Pancreas (tissue), 10 donors: ENCODE data around the gene HSPA4L. TPM values are rescaled to one million over a fixed set of nuclear protein-coding genes. Genes with fewer than 3 reads are reported as not detected.

ENCODE experiments used
- ATAC-seq, 4 donors: fragments of 200-7000 bp; cut with Tn5 transposase; one replicate each; pipeline versions ENCODE4 v1.8.0 to v1.9.1; 2020; ENCODE audit warnings: mild to moderate bottlenecking in 4 of 4, moderate library complexity in 4 of 4
- DNase-seq, 6 donors: peaks; one replicate each; pipeline ENCODE4 v3.0.0-alpha.2; 2020
- FAIRE-seq: peaks from 2 replicates; lab custom pipeline; 2012; peaks lifted over from hg19 to GRCh38; lab: Jason Lieb, UNC
- H3K27ac ChIP-seq, 4 donors: fragments of 200-600 bp; sonication (generic); 1 replicate in 3 of 4; 2 replicates in 1 of 4; pipeline versions ENCODE4 v1.5.0 to v1.8.0; 2020
- H3K27me3 ChIP-seq, 4 donors: fragments of 200-600 bp; one replicate each; pipeline ENCODE4 v1.8.0; 2021
- H3K36me3 ChIP-seq, 3 donors: fragments of 200-600 bp; sonication (generic) in 1 of 3; one replicate each; pipeline versions ENCODE4 v1.5.0 to v1.8.0; 2020 to 2021
- H3K4me1 ChIP-seq, 3 donors: fragments of 200-600 bp; one replicate each; pipeline ENCODE4 v1.8.0; 2021
- H3K4me3 ChIP-seq, 4 donors: fragments of 200-600 bp; sonication (generic) in 2 of 4; one replicate each; pipeline versions ENCODE4 v1.5.0 to v1.8.0; 2020 to 2021
- H3K9me3 ChIP-seq, 4 donors: fragments of 200-600 bp; one replicate each; pipeline ENCODE4 v1.8.0; 2021
- WGBS, 2 donors: extraction: QIAGEN DNeasy Blood & Tissue Kit; methylation state at CpG; one replicate each; pipeline ENCODE4 v1.1.7; 2013; 5-methylcytosine and 5-hydroxymethylcytosine counted together
- intact Hi-C, 3 donors: fragments of 100-400 bp; cut with DNase I; formaldehyde crosslinking; loops; one replicate each; pipeline versions ENCODE4 v1.11.1 to v1.14.2; 2022
- polyA plus RNA-seq, 2 donors: library from polyadenylated mRNA; stranded (reverse); fragments of 200-250 nt; gene quantifications; one replicate each; pipeline ENCODE4 v1.2.3, GENCODE V29; 2013
- total RNA-seq, 6 donors: library from RNA; stranded (reverse); fragmentation: NEBNext Ultra II Directional in 4 of 6; extraction: Animal tissue kit (Norgen Biotek cat#: 25700) in 4 of 6; gene quantifications; one replicate each; pipeline versions ENCODE4 v1.2.1 to v1.2.4, GENCODE V29; 2021 to 2023
- TF ChIP-seq, protein P1 (sequence below), 4 donors: fragments of 200-600 bp; sonication (generic) in 3 of 4; IDR thresholded peaks; one replicate each; pipeline versions ENCODE4 v1.5.0 to v1.8.0; 2021; ENCODE audit warnings: antibody characterized with exemption in 4 of 4
- donor health status: healthy with polysubstance abuse.
- donor health status: DM: no; HTN: no; CAD: no; lungs with moderate emphysema.
- donor health status: DM: no; HTN: no; CAD: no.
- donor health status: control.
- donor health status: control.
- donor health status: Bipolar disorder and iron deficiency.
- donor health status: DM: yes; HTN: yes; CAD: no.
- donor health status: DM: no; HTN: no; CAD: no.
- donor health status: DM: no; HTN: no; CAD: no.
- donor health status: DM: yes; HTN: yes; CAD: no.

HSPA4L gene
- total and polyA plus RNA-seq, 8 donors = 1.2 to 7.1 (median 5.4) TPM

DNA sequence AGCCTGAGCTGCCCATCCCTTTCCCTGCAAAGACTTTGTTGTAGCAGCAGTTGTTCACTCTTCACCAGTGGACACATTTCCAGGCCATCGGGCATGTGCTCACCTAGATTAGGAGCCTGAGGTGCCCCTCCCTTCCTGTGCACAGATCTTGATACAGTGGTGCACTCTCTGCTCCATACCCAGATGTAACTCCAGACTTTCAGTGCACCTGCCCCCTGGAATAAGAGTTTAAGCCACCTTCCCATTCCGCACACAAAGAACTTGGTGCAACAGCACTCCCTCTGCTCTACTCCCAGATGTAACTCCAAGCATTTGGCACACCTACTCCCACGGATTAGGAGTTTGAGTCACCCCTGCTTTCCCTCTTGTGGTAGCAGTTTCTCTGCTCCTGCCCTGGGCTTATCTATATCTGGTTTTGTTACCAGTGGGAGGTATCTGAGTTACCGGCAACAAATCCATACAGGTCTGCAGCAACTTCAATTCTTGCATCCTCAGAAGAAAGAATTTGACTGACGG lies 62.5 kb downstream of the HSPA4L start:
- DNase-seq (no peak), ATAC-seq (peak in 1 of 4 donors; percentile 18), FAIRE-seq (no peak)
- Histone ChIP-seq H3K9me3 (peaks cover 0 to 7% (median 0%) of the 10 kb centered on the region in 4 donors), H3K27ac (no peak overlapping the region), H3K27me3 (no peaks in the 10 kb centered on the region), H3K4me1 (no peaks in the 10 kb centered on the region), H3K36me3 (no peaks in the 10 kb centered on the region), H3K4me3 (no peak overlapping the region)
- intact Hi-C loops = no loop called here
- WGBS, 2 donors = 78 to 86% methylated on average over 5 of the region's 5 CpGs
- TF ChIP-seq, protein P1, sequence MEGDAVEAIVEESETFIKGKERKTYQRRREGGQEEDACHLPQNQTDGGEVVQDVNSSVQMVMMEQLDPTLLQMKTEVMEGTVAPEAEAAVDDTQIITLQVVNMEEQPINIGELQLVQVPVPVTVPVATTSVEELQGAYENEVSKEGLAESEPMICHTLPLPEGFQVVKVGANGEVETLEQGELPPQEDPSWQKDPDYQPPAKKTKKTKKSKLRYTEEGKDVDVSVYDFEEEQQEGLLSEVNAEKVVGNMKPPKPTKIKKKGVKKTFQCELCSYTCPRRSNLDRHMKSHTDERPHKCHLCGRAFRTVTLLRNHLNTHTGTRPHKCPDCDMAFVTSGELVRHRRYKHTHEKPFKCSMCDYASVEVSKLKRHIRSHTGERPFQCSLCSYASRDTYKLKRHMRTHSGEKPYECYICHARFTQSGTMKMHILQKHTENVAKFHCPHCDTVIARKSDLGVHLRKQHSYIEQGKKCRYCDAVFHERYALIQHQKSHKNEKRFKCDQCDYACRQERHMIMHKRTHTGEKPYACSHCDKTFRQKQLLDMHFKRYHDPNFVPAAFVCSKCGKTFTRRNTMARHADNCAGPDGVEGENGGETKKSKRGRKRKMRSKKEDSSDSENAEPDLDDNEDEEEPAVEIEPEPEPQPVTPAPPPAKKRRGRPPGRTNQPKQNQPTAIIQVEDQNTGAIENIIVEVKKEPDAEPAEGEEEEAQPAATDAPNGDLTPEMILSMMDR (IDR thresholded peaks at IDR 0.05) = no peak

DNA sequence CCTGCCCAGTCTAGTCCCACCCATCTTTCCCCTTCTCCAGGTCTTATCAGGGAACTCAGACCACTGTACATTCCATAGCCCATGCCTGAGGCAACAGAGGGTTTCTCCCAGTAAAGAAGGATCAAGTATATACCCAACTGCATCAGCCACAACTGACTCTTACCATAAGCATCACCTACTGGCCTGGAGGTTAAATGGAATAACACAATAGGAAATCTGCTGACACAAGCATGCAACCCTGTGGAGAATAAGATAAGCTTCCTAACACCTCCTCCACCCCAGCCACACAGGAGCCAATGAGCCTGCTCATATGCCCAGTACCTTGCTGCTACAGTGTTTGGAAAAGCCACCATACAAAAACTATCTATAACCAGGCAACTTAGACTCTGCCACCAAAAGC lies 63.9 kb downstream of the HSPA4L start:
- H3K27me3 ChIP-seq = no peaks in the 10 kb centered on the region
- TF ChIP-seq, protein P1 (IDR thresholded peaks at IDR 0.05) = no peak
- ATAC-seq (no peak), FAIRE-seq (no peak), DNase-seq (no peak)
- H3K9me3 ChIP-seq = peaks cover 0 to 7% (median 0%) of the 10 kb centered on the region in 4 donors
- no peaks in the 10 kb centered on the region for H3K36me3 ChIP-seq
- H3K4me3 ChIP-seq = no peak overlapping the region
- no peak overlapping the region for H3K27ac ChIP-seq
- intact Hi-C loops = no loop called here
- H3K4me1 ChIP-seq = no peaks in the 10 kb centered on the region

DNA sequence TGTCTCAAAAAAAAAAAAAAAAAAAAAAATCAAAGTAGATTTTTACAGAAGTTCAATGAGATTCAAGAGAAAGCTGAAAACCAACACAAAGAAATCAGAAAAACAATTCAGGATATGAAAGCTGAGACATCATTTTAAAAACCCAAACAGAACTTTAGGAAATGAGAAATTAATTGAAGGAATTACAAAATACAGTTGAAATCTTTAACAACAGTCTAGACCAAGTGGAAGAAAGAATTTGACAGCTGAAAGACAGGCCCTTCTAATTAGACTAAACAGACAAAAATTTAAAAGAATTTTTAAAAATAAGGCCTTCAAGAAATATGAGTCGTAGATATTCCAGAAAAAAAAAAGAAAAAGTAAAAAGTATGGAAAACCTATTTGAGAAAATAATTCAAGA lies 64.6 kb downstream of the HSPA4L start:
- TF ChIP-seq, protein P1 (IDR thresholded peaks at IDR 0.05) = no peak
- Histone ChIP-seq H3K9me3 (peaks cover 0 to 7% (median 0%) of the 10 kb centered on the region in 4 donors), H3K4me3 (no peak overlapping the region), H3K27me3 (no peaks in the 10 kb centered on the region), H3K4me1 (no peaks in the 10 kb centered on the region), H3K36me3 (no peaks in the 10 kb centered on the region), H3K27ac (no peak overlapping the region)
- DNase-seq = no peak
- WGBS, 2 donors = 89 to 94% methylated on average over 1 of the region's 1 CpG
- no peak for FAIRE-seq
- ATAC-seq = no peak
- intact Hi-C loops = no loop called here

DNA sequence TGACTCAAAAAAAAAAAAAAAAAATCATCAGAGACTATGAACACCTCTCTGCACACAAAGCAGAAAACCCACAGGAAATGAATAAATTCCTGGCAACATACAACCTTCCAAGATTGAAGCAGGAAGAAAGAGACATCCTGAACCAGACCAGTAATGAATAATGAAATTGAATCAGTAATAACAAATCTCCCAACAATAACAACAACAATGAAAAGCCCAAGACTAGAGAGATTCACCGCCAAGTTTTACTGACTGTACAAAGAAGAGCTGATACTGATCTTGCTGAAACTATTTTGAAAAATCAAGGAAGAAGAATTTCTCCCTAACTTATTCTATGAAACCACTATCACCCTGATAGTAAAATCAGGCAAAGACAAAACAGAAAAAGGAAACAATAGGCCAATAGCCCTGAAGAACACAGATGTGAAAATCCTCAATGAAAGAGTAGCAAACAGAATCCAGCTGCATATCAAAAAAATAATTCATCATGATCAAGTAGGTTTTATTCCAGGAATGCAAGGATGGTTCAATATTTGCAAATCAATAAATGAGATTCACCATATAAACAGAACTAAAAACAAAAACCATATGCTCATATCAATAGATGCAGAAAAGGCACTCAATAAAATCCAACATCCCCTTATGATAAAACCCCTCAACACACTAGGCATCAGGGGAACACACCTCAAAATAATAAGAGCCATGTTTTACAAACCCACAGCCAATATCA lies 67.5 kb downstream of the HSPA4L start:
- H3K9me3 ChIP-seq = peaks cover 0 to 7% (median 0%) of the 10 kb centered on the region in 4 donors
- FAIRE-seq = no peak
- TF ChIP-seq, protein P1 (IDR thresholded peaks at IDR 0.05) = no peak
- no peaks in the 10 kb centered on the region for H3K4me1 ChIP-seq
- H3K27me3 ChIP-seq = no peaks in the 10 kb centered on the region
- WGBS, 2 donors = 91 to 96% methylated on average over 1 of the region's 1 CpG
- H3K27ac ChIP-seq = no peak overlapping the region
- ATAC-seq = no peak
- no peak overlapping the region for H3K4me3 ChIP-seq
- DNase-seq = no peak
- no peaks in the 10 kb centered on the region for H3K36me3 ChIP-seq
- intact Hi-C loops = no loop called here

DNA sequence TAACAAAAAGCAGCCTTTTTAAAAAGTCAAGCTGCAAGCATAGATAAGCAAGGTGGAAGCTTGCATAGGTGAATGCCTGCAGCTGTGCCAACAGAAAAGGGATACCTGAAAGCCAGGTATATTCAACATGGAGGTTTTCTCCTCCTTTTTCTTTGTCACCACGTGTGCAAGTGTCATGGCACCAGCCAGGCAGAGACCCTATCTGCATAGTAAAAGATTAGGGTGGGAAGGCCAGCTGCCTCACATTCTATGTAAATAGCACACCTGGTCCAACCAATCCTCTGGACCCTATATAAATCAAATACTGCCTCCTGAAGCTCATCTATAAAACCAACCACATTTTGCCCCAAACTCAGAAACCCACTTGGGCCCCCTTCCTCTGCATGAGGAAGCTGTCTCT lies 70.5 kb downstream of the HSPA4L start:
- TF ChIP-seq, protein P1 (IDR thresholded peaks at IDR 0.05) = no peak

More for the DNA sequence above, 70.5 kb downstream of the HSPA4L start:
- FAIRE-seq = no peak
- Histone ChIP-seq H3K4me1 (no peaks in the 10 kb centered on the region), H3K27ac (no peak overlapping the region), H3K27me3 (no peaks in the 10 kb centered on the region), H3K9me3 (peaks cover 0 to under 1% (median 0%) of the 10 kb centered on the region in 4 donors), H3K4me3 (no peak overlapping the region), H3K36me3 (no peaks in the 10 kb centered on the region)
- no peak for DNase-seq
- WGBS, 2 donors = 14% methylated on average over 1 of the region's 1 CpG
- no peak for ATAC-seq
- intact Hi-C loops = no loop called here
